HFF-Myc (cell line): Measurements from ENCODE around the gene VCAM1.
A peak's percentile ranks its signal among the peaks of the same experiment; 100 is the strongest.

Source experiments
- DNase-seq: peaks from one replicate; pipeline ENCODE4 v3.0.0-alpha.2; 2011; ENCODE audit warnings: low read depth; ENCODE audit errors: extremely low read depth
- H3K4me3 ChIP-seq: replicated peaks from 2 replicates; pipeline ENCODE4 v1.5.1; 2011; ENCODE audit warnings: low read depth, mild to moderate bottlenecking, control low read depth, low read length
- CTCF ChIP-seq: IDR thresholded peaks from 2 replicates; pipeline ENCODE4 v1.5.1; 2012; ENCODE audit warnings: mild to moderate bottlenecking, low read depth, low read length, control low read depth; ENCODE audit errors: missing control alignments

The VCAM1 gene

GRCh38 chr1:100720751-100721150, 1.2 kb downstream of the VCAM1 start:
- H3K4me3 ChIP-seq: no peak overlapping the region
- no peak for TF ChIP-seq CTCF
- DNase-seq: no peak

DNA sequence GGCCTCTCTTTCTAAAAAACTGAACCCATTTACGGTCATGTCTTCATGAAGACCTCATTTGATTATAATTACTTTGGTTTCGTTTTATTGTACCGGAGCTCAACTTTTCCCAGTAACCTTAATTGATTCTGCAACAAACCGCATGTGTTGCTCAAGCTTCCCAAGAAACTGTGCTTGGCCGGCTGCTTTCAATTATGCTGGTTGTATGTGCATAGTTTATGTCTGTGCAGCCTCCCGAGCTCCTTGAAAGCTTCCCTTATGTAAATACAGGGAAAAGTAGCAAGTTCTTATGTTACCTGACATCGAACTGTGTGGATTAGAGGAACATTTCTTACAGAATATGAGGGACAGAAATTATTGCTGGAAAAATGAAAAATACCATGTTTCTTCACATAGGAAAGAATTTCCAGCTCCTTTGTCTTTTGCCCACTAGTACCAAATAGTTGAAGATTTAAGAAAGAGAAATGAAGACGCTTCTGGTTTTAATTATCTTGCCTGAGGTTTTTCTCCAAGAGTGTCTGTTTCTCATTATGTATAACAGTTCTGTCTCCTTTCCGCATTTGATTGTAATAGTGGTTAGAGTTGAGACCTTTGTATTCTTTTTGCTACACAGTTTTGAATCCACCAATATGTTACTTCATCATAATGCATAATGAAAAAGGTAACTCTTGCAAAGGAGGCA, 2.1 kb downstream of the VCAM1 start:
- no peak overlapping the region; the same call in 1 of the 2 replicates for H3K4me3 ChIP-seq

GRCh38 chr1:100722221-100722620, 2.7 kb downstream of the VCAM1 start:
- no peak overlapping the region for H3K4me3 ChIP-seq
- DNase-seq: no peak
- no peak for TF ChIP-seq CTCF

More for the DNA sequence above, 2.1 kb downstream of the VCAM1 start:
- peak; percentile 92 for DNase-seq
- TF ChIP-seq CTCF: no peak

- DNase-seq: no peak
- TF ChIP-seq CTCF: no peak
- no peak overlapping the region for H3K4me3 ChIP-seq
Observed at GRCh38 chr1:100724281-100724680, 4.7 kb downstream of the VCAM1 start.

GRCh38 chr1:100730130-100730529, 10.6 kb downstream of the VCAM1 start:
- TF ChIP-seq CTCF: no peak
- H3K4me3 ChIP-seq: no peak overlapping the region
- DNase-seq: no peak

GRCh38 chr1:100731309-100731708, 11.8 kb downstream of the VCAM1 start:
- no peak for TF ChIP-seq CTCF
- H3K4me3 ChIP-seq: no peak overlapping the region
- no peak for DNase-seq

DNA sequence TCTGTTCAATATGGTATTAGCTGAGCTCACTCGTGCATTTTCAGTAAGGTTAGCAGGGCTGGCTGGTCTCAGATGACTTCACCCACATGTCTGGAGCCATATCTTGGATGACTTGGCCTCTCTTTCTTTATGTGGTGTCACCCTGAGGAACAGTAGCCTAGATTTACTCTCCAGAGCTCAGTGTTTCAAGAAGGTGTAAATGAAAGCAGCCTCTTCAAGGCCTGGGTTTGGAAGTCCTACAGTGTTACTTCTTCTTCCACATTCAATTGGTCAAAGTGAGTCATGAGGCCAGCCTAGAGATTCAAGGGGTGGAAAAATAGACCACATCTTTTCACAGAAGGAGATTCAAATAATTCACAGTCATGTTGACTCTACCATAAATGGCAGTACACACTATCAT, 12.2 kb downstream of the VCAM1 start:
- no peak for DNase-seq
- TF ChIP-seq CTCF: no peak

More for the DNA sequence above, 12.2 kb downstream of the VCAM1 start:
- no peak overlapping the region for H3K4me3 ChIP-seq
